ENCODE data around the gene MAGEB4.

MAGEB4 gene

DNA sequence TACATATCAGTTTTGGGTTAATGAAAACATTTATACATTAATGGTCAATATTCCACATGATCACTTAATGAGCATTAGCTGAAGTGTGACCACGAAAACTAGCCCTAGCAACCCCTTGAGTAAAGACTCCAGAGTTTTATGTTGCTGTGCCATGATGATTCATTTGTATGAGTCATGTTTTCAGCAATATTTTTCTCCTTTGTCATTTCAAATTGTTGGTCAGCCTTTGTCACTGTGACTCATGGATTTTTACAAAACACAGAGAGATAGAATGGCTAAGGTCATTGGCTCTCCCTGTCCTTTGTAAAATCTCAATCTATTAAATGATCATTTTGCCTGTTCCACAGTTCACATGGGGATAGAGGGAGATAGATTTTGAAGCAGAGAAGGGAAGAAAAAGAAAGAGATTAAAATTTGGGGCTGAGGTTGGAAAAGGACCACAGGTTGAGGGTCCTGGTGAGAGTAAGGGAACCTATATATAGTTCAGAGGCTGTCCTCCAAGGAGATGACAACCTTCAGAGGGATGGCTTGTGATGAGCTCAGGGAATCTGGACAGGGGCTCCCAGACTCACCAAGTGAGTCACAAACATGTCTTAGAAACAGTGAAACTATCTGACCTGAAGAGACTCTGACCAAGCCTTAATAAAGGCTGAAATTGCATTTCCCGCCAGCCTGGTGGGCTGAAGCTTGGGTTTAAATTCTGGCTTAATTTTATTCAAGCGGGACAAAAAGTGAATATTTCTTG, 41.8 kb downstream of the MAGEB4 start:
- no peak overlapping the region for H3K4me3 ChIP-seq (ENCODE audit: low read depth, low read length)

More for the DNA sequence above, 41.8 kb downstream of the MAGEB4 start:
- TF ChIP-seq, protein P1, sequence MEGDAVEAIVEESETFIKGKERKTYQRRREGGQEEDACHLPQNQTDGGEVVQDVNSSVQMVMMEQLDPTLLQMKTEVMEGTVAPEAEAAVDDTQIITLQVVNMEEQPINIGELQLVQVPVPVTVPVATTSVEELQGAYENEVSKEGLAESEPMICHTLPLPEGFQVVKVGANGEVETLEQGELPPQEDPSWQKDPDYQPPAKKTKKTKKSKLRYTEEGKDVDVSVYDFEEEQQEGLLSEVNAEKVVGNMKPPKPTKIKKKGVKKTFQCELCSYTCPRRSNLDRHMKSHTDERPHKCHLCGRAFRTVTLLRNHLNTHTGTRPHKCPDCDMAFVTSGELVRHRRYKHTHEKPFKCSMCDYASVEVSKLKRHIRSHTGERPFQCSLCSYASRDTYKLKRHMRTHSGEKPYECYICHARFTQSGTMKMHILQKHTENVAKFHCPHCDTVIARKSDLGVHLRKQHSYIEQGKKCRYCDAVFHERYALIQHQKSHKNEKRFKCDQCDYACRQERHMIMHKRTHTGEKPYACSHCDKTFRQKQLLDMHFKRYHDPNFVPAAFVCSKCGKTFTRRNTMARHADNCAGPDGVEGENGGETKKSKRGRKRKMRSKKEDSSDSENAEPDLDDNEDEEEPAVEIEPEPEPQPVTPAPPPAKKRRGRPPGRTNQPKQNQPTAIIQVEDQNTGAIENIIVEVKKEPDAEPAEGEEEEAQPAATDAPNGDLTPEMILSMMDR (IDR thresholded peaks at IDR 0.05; ENCODE audit: low read depth, low read length) = no peak

Data from WI38 (cell line).